COLO829 (cell line): ENCODE measurements around the gene BCL2L11.

Source experiments
- DNase-seq: peaks from one replicate; pipeline ENCODE4 v3.0.0; 2012; ENCODE audit warnings: low spot score

Gene BCL2L11

DNA sequence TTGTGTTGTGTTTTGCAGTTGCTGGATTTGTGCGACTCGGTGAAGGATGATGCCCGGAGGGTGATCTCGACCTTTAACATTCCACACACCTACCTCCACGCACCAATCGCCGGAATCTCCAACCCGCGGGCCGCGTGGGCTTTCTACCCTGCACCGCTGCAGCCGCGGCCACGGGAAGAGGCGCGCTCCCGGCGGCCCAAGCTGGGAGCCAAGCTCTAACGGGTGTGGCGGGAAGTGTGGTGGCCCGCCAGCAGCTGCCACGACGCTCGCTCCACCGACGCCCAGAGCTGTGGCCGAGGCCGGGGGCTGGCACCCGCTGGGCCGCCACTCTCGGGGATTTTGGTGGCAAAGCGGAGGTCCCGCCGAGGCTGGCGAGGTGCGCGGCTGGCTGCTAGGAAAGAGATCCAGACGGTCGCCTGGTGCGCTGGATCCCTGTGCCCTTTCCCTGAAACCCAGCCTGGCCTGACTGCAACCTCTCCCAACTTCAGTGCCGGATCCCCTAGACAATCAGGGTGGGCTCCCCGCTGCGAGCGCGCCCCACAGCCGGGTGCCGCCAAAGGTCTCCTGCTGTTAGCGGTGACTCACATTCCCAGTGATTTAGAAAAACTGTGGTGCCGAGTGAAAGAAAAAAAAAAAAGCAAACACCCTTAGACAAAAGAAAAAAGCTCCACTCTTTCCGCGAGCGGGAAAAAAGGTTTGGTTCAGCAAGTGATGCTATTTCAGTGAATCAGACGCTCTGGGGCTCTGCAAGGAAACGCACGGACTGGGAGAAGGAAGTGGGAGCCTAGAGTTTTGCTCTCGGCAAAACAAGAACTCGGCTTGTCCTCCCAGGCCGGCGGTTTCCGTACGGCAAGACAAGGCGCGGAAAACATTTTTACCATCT lies 2.9 kb upstream of the BCL2L11 start:
- no peak for DNase-seq

DNA sequence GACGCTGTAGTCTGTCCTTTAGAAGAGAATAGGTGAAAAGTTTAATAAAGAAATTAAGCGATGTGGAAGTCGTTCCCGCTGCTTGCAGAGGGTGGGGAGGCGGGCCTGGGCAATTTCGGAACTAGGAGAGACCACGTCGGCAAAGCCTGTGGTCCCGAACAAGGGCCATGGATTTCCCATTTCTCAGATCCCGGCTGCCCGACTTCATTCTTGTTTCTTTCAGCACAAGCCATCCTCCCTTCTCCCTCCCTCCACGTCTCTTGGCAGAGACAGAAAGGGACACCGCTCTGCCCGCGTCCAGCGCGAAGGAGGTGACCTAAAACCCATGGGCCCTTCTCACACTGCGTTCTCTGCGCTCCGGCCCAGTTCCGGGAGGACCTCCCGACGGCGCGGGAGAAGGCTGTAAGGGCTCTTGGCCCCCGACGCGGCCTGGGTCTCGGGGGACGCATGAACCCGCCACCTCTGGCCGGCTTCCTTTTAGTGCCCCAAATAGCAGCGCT lies 2.2 kb upstream of the BCL2L11 start:
- no peak for DNase-seq

DNA sequence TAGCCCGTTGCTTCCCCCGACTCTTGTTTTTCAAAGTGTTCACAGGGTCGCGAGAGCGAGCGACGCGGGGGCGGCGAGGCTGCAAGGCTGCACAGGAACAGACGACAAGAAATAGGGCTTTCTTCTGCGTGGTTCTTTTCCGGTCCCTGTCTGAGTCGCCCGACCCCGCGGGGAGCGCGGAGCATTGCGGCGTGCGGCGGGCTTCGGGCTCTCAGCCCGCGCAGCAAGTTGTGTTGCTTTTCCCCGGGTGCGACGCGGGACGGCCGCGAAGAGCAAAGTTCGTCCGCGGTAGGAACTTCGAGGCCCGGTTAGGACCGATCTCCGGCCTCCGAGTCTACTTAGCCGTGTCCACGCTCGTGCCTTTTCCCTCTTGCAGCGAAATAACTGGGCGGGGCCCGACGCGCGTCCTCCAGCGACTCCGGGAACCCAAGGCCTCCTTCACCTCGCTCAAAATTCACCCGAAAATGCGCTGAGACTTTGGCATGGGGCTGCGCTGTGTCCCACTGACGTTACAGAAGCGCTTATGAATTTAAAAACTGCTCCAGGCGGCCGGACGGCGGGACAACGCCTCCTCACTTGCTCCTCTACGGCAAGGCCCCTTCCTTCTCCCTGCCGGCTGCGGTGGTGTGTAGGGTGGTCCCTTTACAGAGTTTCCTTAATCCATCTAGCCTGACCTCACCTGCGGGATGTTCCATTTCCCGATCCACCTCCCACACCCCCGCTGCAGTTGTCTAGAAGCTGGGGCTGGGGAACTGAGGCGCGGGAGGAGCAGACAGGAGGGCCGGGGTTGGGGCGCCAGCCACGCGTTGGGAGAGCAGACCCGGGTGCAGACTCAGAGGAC lies 1.5 kb upstream of the BCL2L11 start:
- no peak for DNase-seq

DNA sequence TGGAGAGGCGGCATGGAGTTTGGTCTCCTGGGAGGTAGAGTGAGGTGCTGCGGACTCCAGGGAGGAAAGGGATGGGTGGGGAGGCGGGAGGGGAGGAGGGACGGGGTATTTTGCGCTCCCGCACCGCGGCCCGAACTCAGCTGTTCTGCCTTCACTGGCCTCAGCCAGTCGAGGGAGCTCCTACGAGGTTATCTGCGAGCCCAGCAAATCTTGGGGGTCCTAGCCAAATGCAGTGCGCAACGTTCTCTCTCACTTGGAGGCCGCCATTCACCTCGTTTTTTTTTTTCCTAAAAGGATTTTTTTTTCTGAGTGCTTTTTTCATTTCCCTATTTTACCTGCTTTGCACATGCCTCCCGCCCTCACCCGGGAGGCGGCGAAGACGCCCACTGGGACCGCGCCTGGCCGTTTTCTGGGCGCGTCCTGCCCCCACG lies 877 bp upstream of the BCL2L11 start:
- no peak for DNase-seq

DNA sequence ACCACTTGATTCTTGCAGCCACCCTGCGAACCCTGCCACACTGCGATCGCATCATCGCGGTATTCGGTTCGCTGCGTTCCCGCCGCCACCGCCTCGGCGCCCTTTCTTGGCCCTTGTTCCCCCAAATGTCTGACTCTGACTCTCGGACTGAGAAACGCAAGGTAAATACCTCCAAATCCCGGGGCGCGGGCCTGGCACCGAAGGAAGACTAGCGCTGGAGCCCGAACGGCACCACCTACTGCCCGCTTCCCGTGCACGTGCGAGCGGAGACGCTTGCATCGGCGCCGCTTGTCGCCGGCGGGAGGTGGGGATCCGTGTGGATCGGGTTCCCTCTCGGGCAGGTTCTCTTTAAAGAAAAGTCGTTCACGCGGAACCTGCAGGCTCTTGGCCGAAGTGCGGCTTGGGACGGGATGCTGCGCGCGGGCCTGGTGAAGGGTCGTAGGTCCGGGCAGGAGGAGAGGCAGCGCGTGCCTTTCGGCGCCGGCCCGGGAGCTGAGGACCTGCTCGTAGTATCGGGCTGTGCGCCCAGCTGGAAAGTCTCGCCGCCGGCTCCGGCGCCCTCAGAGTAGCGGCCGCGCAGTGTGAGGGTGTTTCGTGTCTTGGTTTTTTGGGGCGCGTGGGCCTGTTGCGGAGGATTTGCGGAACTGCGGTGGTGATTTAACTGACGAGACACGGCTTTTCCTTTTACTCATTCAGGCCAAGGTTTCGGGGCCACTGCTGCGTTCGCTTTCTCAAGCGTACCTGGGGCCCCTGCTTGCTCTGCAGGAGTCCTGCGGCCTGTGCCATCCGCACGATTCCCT lies 514 bp downstream of the BCL2L11 start:
- DNase-seq, result no peak

DNA sequence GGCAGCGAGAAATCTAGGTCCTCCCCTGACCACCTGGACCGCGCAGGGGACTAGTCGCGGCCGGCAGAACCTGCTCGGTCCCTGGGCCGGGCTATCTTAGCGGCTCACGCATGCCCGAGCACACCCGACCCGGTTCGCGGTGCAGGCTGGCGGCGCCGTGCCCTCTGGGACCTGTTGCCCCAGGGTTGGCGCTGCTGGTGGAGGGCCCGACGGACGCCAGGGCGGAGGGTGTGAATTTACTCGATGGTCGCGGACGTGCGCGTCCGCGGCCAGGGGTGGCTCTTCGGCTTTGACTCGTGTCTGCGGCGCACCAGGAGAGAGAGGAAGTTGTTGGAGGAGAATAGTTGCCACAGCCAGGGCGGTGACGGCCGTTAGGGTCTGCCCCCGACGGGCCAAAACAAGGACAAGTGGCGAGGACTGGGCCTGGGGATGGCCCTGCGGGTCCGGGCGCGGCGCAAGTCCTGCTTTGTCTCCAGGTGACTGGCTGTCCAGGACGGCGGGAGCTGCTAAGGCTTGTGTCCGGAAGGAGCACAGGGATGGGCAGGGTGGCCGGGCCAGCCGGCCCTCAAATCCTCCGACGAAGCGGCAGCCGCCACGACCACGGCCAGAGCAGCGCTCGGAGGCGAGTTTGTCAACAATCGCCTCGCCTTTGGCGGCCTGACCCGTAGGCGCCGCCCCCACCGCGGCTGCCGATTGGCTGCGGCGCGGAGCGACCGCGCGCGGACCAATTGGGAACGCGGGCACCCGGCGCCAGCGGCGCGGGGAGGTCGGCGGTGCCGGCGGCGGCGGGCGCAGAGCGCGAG lies 1.3 kb downstream of the BCL2L11 start:
- DNase-seq, result peak; percentile 66

DNA sequence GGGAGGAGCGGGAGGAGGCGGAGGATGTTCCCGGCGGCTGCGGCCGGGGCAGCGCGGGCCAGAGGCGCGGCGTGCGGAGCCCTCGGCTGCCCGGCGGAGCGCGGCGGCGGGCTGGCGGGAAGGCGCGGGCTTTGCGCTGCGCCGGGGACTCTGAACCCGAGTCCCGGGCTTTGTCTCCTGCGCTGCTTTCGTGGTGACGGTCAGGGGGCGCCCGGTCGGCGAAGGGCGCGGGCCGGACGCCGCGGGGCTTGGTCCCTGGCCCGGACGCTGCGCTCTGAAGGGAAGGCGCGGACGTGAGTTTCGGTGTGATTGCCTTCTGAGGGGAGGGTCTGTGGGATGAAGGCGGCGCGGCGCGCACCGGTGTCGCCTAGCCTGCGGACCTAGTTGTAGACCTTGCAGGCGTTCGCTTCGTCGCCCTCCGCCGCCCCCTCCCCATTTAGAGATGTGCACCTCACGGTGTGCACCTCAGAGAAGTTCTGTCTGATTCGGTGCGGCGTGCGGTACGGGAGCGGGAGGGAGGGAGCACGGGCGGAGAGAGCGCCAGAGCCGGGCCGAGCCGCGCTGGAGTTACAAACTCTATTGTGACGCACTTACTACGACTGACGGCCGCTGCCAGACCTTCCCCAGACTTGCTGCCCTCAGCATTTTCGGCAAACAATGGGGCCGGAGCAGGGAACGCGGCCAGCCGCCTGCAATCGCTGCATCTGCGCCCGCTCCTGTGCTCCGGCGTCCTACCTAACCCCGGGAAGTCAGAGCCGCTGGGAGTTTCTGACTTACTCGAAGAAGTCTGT lies 2.1 kb downstream of the BCL2L11 start:
- DNase-seq, result no peak

DNA sequence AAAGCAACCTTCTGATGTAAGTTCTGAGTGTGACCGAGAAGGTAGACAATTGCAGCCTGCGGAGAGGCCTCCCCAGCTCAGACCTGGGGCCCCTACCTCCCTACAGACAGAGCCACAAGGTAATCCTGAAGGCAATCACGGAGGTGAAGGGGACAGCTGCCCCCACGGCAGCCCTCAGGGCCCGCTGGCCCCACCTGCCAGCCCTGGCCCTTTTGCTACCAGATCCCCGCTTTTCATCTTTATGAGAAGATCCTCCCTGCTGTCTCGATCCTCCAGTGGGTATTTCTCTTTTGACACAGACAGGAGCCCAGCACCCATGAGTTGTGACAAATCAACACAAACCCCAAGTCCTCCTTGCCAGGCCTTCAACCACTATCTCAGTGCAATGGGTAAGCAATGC lies 3.0 kb downstream of the BCL2L11 start:
- no peak for DNase-seq

DNA sequence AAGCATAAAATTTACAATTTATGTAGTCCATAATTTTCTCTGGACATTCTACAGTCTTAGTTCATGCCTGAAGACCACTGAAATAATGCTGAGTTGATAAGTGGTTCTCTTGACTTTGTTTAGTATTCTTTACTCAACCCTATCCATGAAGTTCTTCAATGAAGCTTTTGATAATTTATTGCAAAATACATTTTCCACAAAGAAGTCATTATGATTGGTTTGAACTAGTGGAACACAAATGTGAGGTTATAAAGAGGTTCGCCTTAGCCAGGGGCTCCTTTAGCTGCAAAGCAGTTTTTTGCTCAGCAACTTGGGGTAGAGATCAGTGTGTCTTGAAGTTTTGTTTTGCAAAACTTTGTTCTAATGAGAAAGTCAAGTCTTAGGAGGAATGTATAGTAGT lies 5.9 kb downstream of the BCL2L11 start:
- DNase-seq, result no peak

DNA sequence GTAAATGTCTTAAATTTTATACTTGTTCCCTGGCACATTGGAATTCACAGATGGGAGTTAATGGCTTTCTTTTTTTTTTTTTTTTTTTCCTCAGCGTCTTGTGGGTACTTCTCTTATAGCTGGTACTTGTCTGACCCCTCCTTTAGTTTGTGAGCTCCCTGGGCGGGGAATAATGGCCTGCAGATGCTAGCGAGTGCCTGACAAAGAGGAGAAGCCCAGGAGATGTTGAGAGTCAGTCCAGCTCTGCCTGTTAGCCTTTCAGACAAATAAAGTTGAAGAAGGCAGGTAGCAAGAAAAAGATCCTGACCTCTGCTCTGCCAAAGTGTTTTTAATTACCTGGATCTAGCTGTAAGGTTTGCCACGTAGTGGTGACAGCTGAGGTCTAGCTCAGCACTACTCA lies 6.6 kb downstream of the BCL2L11 start:
- no peak for DNase-seq

DNA sequence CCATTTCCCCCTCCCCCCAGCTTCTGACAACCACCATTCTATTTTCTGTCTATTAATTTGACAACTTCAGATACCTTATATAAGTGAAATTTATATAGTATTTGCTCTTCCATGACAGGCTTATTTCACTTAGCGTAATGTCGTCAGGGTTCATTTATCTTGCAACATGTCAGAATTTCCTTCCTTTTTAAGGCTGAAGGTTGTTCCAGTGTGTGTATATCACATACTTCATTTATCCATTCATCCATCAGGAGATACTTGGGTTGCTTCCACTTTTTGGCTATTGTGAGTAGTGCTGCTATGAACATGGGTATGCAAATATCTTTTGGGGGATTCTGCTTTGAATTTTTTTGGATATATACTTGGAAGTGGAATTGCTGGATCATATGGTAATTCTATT lies 7.4 kb downstream of the BCL2L11 start:
- no peak for DNase-seq

DNA sequence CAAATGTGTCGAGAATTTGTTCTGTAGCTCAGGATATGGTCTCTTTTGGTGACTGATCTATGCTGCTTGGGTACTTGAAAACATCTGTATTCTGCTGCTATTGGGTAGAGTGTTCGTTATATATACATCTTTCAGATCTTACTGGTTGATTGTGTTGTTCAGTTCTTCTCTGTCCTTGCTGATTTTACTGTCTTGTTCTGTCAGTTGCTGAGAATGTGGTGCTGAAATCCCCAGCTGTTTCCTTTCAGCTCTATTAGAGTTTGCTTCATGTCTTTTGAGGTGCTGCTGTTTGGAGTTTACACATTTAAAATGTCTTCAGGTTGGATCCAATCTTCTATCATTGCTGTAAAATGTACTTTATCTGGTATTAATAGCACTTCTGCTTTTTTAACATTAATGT lies 12.9 kb downstream of the BCL2L11 start:
- DNase-seq, result no peak

DNA sequence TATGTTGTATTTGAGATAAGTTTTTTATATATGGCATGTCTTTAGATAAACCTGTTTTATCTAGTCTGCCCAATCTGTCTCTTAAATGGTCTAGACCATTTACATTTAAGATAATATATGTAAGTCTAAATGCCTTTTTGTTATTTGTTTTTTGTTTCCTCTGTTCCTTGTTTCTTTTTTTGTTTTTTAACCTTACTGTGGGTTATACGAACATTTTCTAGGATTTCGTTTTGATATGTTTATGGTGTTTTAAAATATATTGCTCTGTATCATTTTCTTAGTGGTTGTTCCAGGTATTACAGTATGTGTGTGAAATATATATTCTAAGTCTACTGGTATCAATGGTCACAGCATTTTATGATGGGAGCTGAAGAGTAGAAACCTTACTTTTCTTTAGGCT lies 13.3 kb downstream of the BCL2L11 start:
- DNase-seq, result no peak

DNA sequence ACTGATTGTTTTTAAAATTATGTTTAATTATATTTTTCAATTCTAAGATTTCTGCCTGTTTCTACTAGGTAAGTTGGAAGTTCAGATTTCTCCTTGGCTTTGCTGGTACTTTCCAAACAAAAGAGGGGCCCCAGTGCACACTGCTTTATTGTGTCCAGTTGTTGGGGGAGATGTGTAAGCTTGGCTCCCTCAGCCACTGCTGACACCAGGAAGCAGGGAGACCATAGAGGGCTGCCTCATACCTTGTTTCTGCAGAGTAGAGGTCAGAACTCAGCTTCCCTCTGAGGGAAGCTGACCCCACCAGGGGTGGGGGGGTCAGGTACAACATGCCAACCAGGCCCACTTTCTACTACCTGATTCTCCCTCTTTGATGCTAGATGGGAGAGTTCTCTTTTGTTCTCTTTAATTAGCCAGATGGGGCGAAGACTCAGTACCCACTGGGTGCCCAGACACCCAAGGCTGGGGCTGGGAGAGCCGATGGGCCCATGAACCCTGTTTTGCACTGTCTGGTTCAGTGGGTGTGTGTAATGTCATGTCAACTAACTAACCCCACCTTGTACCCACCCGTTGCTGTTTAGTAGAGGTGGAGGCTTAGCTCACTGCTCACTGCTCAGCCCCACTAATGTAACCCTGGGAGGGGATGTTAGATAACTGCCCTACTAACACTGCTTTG lies 14.7 kb downstream of the BCL2L11 start:
- no peak for DNase-seq

DNA sequence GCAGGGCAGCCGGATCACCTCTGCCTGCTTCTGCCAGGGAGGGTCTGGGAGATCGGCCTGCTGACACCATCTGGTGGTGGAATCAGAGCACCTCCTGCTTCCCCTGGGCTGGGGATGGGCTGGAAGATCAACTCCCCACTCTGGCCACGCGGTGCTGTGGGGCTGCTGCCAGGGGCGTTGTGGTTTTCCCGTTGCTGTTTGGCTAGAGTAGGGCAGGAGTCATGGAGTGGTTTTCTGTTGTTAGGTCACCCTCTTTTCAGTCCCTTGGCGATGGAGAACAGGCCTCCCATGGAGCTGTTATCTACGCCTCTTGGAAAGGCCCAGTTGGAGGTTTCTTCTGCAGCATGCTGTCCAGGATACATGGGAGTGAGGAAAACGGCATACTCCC lies 15.2 kb downstream of the BCL2L11 start:
- DNase-seq, result no peak

DNA sequence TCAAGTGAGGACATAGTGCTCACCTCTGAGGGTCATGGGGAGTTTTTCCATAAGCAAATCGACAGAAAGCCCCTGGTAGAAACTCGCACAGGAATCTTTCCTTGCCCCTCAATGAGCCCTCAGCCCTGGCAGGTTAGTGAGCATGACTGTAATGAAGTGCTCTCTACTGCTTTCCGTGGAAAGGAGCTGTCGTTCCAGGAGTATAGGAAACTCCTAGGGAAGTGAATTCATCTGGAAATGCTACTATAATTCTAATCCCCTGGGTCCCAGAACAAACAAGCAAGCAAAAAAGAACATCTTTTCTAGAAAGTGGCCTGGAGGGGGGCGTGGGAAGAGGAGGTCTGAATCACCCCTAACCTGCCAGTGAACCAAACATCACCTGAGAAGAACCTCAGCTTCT lies 18.1 kb downstream of the BCL2L11 start:
- no peak for DNase-seq

DNA sequence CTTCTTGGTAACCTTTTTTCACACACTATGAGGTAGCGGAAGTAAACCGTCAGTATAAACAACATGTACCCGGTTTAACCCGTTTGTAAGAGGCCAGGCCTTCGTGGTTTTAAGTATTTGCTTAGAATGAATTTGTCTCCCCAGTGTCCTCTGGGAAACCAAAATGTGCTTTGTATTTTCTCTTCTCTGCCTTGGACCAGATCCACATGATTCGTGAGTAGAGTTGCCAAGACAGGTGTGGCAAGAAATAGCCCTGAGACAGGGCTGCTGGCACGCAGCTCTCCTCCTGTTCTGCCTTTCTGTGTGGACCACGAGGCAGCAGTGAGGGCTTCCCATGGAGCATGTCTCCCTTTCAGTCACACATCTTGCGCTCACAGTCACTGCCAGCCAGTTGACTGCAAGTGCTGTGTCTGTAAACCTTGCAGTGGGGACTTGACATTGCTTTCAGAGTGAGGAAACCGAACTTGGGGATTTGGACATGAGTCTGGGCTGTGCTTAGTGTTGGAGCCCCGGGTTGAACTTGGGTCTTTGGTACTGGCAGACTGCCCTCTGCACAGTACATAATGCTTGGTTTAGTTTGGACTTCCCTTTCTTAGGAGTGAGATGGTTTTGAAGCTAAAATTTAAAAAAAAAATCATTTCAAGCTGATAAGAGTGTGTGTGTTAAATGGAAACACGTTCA lies 19.1 kb downstream of the BCL2L11 start:
- no peak for DNase-seq

DNA sequence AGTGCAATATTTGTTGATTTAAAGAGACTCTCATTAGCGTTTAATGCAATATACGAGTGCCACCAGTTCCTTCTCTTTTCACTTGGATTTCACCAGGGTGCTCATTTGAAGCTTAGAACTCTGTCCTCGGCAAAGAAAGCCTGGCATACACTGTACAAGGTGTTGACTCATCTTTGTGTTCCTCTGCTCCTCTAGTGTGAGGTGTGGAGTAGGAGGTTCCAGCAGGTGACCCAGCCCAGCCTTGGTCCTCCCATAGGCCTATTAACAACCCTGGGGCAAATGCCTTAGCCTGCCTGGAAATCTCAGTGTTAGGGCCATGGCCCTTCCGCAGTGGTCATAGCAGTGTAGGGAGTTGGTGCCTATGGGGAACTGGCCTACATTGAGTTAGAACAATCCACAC lies 20.1 kb downstream of the BCL2L11 start:
- no peak for DNase-seq

DNA sequence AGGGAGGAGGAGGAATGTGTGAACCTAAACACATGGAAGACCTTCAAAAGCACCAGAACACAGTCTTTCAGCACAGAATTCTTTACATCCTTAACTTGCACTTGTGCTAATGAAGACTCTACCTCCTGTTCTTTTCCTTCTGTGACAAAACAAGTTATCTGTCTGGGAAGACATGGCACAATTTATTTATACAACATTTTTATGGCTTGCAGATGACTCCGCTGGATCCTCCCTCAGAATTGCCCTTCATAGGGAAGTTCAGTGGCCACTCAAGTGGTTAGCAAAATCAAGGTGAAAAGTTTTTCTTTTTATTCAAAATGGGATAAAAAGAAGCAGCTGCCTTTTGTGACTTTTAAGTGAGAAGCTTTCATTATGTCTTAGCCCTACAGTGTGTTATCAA lies 21.4 kb downstream of the BCL2L11 start:
- DNase-seq, result no peak
